GM21786 (cell line): ENCODE measurements around the gene ABCF1.

Experiments used
- ATAC-seq: cut with Tn5 transposase; IDR thresholded peaks from one replicate; pipeline ENCODE4 v1.9.1; 2021; ENCODE audit not compliant: unreplicated experiment

ABCF1 gene

DNA sequence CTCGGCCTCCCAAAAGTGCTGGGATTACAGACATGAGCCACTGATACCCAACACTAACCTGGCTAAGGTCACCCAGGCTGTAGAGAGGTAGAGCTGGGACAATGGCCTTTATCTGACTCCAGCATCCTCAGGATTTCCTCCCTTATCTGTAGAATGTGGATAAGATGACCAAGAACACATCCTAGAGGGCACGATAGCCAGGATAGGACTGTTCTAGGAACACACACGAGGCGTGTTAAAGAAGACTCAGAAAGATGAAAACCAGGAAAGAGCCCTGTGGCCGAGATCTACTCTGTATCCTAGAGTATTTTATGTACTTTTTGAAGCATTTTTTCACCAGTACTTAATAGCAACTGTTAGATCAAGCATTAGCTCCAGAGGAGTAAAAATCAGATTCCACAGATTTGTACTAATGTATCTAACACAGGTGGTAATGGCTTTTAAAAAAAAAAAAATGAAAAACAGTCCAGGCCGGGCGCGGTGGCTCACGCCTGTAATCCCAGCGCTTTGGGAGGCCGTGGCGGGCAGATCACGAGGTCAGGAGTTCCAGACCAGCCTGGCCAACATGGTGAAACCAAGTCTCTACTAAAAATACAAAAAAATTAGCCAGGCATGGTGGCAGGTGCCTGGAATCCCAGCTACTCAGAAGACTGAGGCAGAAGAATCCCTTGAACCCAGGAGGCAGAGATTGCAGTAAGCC lies 28.5 kb downstream of the ABCF1 start:
- ATAC-seq, result no peak

DNA sequence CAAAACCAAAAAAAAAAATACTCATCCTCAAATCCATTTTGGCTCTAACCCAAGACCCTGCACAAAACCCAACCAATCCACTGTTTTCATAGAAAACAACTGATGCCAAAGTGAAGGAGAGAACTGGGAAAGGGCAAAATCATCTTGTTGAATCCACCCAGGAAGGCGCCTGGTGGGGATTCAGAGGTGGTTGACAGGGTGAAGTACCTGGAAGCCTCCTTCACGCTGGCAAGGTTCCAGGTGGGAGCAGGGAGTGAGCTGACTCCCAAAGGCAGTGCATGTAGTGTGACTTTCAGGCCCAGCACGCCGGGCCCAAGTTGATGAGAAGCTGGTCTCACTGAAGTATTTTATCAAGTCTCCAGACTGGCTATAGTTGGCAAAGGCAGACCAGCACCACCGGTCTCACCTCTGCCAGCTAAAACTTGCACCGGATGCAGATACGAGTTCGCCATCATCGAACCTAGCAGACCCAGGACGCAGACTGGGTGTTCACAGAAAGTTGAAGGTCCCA lies 29.3 kb downstream of the ABCF1 start:
- no peak for ATAC-seq

DNA sequence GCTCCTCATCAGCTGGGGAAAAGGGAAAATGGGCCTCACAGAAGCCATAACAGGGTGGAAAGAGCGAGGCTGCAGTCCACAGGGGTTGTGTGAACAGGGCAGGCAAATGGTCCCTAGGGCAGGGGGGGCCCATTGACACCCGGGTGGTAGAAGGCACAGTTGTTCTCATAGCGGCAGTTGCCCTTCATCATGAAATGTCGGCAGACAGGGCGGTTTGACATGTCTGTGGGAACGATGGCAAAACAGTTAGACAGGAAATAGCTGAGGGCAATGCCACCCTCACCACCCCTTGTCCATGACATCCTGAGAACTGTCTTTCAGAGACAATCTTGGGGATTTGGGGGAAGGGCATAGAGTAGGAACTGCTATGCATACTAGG lies 30.2 kb downstream of the ABCF1 start:
- ATAC-seq, result no peak

DNA sequence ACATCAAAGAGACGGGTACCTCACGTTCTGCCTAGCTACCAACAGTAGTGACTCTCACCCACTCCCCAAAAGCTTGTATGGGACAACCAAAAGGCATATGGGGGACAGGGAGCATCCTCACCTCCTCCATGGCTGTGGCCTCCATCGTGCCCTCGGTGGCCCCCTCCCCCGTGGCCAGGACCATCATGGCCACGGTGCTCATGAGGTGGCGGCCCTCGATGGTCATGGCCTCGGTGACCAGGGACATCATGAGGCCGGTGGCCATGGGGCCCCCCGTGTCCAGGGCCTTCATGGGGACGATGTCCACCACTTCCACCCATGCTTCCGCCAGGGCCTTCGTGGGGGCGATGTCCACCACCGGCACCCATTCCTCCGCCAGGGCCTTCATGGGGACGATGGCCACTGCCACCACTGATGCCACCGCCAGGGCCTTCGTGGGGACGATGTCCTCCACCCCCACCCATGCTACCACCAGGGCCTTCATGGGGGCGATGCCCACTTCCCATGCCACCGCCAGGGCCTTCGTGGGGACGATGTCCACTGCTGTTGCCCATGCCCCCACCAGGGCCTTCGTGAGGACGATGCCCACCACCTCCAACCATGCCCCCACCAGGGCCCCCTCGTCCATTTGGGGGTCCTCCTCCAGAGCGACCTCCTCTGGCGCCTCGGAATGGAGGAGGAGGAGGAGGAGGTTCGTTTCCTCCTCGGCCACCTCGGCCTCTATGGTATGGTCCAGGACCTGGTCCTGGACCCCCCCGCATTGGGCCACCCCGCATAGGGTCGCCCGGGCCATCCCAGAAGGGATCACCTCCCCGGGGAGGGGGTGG lies 30.8 kb downstream of the ABCF1 start:
- ATAC-seq, result no peak

DNA sequence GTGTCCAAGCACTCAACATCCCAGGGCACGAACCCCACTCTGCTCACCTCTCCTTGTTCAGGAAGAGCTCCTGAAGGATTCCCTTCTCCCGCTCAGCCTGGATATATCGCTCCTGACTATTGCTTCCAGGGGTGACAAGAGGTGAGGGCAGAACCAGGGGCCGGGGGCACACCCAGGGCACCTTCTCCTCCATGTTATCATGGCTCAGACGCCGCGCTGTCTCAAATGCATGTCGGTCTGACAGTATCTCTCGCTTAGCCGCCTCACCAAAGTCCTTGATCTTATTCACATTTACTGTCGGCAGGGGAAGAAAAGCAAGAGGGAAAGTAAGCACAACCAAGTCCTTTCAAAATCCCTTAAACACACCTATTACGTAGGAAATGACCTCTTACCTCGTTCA lies 32.7 kb downstream of the ABCF1 start:
- ATAC-seq, result no peak

DNA sequence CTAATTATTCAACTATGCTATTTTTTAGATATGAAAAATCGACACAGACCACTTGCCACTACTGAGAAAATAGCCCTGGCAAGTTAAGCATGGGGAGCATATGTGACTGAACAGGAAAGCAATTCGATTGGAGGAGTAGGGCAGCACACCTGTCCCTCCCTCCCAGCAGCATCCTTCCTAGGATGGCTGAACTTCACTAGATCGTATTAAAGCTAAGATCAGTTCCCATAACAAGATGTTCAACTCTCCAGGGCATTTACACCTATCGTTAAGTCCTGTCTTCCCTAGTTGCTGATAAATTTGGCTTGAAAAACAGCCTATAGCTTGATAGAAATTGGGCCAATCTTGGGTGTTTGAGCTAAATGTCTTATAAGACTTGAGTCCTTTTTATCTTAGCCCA lies 38.8 kb downstream of the ABCF1 start:
- no peak for ATAC-seq

DNA sequence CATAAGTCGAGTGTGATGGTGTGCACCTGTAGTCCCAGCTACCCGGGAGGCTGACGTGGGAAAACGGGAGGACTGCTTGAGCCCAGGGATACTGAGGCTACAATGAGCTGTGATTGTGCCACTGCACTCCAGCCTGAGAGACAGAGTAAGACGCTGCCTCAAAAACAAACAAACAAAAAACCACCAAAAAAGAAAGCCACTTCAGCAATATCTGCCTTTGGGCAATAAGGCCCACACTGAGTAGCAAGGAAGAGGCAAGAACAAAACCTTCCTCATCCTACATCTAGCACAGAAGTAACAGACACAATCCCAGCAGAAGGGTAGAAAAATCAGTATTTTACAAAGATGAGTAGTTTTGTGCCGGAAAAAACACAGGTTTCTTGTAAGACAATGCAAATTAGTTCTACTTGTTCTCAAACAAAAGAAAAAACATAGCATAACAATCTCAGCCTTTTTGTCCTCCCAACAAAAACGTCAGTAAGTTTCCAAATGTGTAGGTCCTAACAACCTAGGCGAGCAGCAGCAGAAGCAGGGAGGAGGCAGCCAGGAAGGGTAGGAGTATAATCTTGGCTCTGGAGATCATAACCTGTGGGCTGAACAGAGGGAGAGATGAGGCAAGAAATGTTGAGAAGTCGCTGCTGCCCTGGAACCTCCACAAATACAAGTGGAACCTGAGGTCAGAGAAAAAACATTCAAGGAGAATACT lies 40.1 kb downstream of the ABCF1 start:
- ATAC-seq, result no peak

DNA sequence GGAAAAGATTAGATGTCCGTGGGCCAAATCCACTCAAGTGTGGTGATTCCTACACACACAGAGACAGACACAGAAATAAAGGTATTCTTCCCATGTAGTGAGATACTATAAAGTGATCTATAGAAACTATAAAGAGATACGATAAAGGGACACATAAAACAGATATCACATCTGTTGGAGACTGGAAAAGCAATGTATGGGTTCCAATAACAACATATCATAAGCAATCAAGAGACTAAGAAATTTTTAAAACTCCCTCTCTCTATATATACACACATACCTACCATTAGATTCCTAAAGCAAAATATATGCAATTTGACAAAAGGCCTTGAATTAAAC lies 40.6 kb downstream of the ABCF1 start:
- ATAC-seq, result no peak

DNA sequence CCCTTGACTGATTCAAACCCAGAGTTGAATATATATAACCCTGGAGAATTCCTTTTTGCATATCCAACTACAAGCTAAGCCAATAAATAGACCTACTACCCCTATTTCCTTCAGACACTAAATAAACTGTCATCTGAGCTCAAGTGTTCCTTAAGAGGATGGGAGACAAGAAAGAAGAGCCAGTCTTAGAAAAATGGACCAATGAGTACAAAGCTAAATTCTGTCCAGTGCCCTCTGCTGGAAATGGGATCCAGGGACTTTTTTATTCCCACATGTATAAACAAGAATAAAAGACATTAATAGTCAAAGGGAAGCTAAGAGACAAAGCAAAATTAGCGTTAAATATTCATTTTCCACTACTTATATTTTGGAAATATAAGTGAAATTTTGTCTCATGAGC lies 41.0 kb downstream of the ABCF1 start:
- ATAC-seq, result no peak

DNA sequence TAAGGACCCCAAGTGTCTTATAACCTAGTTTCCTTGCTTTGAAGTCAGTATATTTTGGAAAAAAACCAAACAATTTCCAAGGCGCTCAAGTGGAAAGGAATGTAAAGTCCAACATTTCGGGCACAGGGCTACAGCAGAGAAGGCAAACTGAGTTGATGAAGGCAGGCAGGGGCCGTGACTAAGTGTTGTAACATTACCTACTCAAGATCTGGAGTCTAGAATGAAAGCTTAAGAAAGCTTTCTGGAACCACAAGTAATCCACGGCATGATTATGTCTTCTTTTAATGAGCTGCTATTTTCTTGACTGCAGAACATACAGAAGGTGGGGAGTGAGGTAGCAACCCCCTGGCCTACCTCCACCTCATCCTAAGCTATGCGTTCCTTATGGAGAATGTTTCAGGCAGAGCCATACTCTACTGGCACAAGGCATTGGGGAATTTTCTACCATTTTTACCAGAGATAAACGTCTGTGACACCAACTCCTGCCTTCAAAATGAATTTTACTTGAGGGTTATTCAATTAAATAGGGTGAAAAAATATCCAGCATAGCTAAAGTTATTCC lies 41.5 kb downstream of the ABCF1 start:
- ATAC-seq, result no peak

DNA sequence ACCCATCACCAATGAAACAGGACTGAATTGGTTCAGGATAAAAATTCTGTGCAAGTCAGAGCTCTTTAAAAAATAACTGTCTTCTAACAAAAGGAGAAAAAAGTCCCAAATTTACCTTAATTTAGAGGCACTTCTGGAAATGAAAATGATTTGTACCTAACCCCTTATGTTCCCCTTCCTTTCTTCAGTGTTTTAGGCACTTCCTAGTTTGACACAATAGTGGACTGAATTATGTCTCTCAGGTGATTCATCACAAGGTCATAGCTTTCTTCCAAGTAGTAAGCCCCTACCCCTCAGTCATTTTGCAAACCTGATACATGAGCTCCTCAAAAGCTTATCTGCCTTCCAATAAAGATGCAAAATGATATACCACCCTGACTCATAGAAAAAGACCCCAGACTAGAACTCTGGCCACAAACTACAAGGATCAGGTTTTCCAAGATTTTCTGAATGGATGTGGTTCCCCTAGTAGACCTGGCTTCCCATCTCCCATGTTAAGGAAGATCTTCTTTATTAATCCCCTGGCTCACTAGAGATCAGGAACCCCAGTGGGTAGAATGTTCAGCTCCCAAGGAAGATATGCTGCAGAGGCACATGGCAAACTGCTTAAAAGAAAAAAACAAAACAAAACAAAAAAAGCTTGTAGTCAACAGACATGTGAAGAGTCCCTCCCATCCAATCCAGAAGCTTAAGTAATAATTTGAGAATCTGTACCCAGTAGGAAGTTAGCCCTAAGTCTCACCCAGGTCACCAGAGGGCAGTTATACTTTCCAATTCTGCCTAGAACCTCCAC lies 42.2 kb downstream of the ABCF1 start:
- ATAC-seq, result no peak

DNA sequence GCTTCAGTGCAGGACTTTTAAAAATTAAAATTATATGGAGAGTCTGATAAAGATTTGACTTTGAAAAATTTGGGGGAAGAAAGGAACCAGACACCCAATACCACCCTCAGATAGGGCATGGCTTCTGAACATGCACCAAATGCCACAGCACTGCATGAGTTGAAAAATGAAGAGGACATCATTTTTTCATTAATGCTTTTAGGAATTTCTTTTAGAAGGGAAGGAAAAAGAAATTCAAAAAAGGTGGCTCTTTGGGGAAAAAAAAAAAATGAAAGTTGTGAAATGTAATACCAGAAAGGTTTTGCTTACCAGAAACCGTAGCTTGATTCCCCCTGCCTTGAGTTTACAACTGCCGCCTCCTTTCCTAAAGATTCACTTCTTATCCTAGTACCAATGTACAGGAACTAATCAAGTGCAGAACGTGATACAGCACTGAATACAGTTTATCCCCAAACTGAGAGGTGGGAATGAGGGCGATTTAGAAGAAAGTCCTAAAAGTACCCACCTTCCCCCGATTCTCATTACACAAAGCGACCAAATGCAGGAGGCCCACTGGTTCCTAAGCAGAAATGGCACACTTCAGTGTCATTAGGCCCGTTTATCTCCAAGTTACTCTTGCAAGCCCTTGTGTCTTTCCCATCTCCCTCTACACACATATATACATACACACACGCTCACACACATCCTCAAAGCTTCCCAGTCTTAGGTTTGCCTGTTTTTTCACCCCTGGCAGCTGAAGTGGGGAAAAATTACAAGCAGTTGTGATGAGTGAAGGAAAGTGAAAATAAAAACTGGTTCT lies 43.0 kb downstream of the ABCF1 start:
- ATAC-seq, result no peak

DNA sequence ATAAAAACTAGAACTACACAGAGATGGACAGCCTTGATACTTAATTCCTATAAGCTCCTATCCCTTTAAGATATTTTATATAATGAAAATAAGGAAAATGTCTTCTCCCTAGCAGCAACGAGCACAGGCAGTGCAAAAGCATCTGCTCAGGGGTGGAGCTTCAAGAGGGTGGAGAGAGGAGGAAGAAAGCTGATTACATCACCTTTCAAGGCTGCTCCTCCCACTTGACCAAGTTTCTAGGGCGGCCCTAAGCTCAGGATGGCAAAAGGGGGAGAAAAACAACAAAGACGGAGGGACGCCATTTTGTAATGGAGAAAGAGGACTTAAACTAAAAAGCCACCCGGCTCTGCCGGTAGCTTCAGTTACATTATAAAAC lies 43.6 kb downstream of the ABCF1 start:
- ATAC-seq, result peak; percentile 54

DNA sequence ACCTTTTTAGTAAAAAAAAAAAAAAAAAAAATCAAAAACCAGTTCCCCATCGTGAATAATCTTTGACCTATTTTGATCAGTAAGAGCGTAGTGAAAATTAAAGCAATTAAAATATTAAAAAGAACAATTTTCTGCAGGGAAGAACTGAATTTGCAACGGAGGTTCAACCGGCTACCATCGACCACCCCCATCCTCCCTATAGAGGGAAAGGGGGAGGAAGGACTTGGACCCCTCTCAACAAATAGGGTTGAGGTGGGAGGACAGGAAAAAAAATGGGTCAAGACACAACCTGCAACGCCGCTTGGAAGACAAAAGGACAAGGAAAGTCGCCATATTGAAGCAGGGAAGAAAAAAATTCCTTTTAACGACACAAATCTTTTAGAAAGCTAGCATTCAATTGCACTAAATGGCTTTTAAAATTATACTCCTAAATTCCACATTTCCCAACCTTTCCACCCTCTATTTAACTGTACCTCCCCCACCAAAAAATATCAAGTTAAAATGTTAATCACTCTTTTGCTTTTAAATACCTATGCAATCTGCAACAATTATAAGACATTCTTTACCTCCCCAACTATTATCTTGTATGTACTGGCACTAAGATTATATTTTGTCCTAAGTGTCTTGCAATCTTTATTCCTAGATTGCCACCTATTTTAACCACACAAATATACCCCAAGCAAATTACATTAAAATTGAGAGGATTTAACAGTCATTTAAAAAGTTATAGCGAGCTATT lies 44.1 kb downstream of the ABCF1 start:
- ATAC-seq, result no peak

DNA sequence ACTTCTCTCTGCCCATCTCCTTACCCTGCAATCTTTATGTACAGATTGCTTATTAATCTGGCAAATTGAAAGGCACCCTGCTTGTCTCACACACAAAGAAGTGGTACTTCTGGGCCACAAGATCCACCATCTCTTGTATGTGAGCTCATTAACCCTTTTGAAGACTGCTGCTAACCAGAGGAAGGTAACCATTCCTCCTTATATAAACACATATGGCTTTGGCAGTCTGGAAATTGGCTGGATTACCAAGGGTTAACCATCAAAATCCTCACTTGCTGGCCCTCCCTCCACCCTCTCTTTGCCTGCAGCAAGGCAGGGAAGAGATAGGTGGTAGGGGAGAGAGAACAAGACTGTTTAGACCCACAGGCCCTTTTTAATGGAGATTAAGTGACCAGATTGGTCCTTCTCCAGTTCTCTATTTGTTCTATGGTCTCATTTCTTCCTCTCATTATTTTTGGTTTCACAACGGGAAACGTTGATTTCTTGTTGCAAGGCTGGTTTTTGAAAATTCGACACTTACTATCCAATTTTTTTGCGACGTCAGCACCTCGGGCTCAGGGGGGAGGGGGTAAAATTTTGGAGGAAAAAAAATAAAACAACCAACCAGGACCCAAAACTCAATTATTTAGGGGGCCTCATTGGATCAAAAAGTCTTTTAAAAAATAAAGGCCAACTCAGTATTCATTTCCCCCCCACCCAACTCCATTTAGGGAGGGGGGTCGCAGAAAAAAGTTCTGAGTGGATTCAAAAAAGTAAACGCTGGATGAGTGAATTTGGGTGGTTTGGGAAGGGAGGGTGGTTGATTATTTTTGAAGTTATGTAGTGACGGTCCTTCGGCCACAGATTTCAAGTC lies 44.9 kb downstream of the ABCF1 start:
- no peak for ATAC-seq

DNA sequence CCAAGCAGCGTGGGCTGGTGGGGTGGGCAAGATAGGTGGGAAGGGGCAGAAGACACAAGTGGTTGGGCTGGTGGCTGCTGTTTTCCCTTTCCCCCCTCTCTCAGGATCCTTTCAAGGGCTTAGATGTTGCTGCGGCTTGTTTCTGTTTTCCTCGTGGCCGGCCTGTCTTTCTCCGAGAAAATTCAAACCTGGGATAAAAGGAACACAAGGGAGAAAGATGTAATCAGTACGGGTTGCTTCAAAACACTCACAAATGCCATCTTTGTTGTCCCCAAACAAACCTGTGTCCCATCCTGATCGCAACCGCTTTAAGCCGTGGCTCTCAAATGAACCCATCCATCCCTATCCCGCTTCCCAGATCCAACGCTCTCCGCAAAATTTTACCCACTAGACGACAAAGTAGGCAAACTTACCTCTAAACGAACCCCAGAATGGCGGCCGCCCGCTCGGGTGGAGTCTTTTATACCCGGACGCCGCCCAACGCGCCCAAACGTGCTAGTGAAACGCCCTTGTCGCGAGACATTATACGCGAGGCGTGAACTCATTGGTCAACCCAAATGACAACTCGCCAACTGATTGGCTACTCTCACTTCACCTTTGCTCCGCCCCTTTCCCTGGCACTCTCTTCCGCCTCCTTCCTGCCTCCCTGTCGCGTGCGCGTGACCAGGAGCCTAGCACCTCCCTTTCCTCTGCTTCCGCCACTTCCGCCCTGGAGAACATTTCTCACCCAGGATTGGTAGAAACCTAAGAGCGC lies 45.7 kb downstream of the ABCF1 start, which contains the start of gene PPP1R10:
PPP1R10 (minus strand) TSS at position 433 of the 754 bp plus-strand sequence. CDS start 7,299 bp downstream, outside the sequence.
- peak; percentile 81 for ATAC-seq

DNA sequence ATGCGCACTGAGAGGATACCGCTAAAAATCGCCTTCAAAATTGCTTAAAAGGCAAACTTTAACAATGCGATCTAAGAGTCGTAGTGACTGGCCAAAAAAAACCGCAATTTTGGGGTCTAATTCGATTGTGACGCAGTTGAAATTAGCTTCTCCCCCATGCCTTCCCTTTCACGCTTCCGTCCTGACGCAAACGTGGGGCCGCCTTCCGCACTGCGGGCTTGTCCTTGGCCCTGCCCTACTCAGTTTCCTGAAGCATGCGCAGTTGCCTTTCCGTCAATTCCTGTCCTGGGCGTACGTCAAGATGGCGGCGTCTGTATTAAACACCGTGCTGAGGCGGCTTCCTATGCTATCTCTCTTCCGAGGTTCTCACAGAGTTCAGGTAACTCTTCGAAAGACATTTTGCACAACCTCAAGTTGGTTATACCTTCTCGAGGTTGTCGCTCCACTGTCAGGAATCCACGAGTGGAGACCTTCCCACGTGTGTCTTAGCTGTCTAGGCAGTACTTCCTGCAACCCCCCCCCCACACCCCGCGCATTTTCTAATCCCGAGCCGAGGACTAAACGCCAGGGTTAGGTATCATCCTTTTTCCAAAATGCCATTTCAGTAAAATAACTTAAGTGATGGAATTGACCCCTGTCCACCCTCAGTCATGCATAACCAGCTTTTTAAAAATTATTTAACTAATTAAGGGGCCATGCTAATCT lies 46.5 kb downstream of the ABCF1 start, which contains the start of gene MRPS18B:
MRPS18B (plus strand) TSS at position 276 of the 705 bp plus-strand sequence; CDS start at position 302, 26 bp downstream.
- peak; percentile 73 for ATAC-seq
